HepG2 (cell line): ENCODE results near the gene CST11. TPM values are rescaled to one million over a fixed set of nuclear protein-coding genes. Genes with fewer than 3 reads are reported as not detected.

ENCODE experiments used
- DPF2 ChIP-seq: sonication (generic); formaldehyde crosslinking; IDR thresholded peaks from 2 replicates; pipeline ENCODE4 v1.4.0; 2020; ENCODE audit warnings: mild to moderate bottlenecking, low read depth, missing genetic modification reagents, borderline replicate concordance
- GMEB1 ChIP-seq: sonication (generic); formaldehyde crosslinking; IDR thresholded peaks from 2 replicates; pipeline ENCODE4 v1.5.1; 2020; ENCODE audit warnings: missing genetic modification reagents, mild to moderate bottlenecking, borderline replicate concordance
- SMAD3 ChIP-seq: sonication (generic); formaldehyde crosslinking; IDR thresholded peaks from 2 replicates; pipeline ENCODE4 v1.4.0; 2020; ENCODE audit warnings: missing genetic modification reagents
- SP5 ChIP-seq: IDR thresholded peaks from 2 replicates; pipeline ENCODE4 v1.6.1; 2016; ENCODE audit warnings: low read depth, borderline replicate concordance
- ZBTB39 ChIP-seq: sonication (generic); formaldehyde crosslinking; IDR thresholded peaks from 2 replicates; pipeline ENCODE4 v1.5.0; 2020; ENCODE audit warnings: missing genetic modification reagents
- ZBTB7A ChIP-seq: sonication (generic); formaldehyde crosslinking; IDR thresholded peaks from 2 replicates; pipeline ENCODE4 v1.8.0; 2022; ENCODE audit warnings: mild to moderate bottlenecking, missing genetic modification reagents
- ZFP36L1 ChIP-seq: sonication (generic); formaldehyde crosslinking; IDR thresholded peaks from 2 replicates; pipeline ENCODE4 v1.8.0; 2022; ENCODE audit warnings: mild to moderate bottlenecking, missing genetic modification reagents, moderate library complexity
- ZFP37 ChIP-seq: sonication (generic); formaldehyde crosslinking; IDR thresholded peaks from 2 replicates; pipeline ENCODE4 v1.4.0; 2020; ENCODE audit warnings: missing genetic modification reagents, borderline replicate concordance
- ZNF362 ChIP-seq: sonication (generic); formaldehyde crosslinking; IDR thresholded peaks from 2 replicates; pipeline ENCODE4 v1.4.0; 2020; ENCODE audit warnings: missing genetic modification reagents, mild to moderate bottlenecking, borderline replicate concordance
- ZNF512 ChIP-seq: sonication (generic); formaldehyde crosslinking; IDR thresholded peaks from 2 replicates; pipeline ENCODE4 v1.4.0; 2020; ENCODE audit warnings: mild to moderate bottlenecking, missing genetic modification reagents
- ZNF75D ChIP-seq: sonication (generic); formaldehyde crosslinking; IDR thresholded peaks from 2 replicates; pipeline ENCODE4 v1.8.1; 2023; ENCODE audit warnings: missing genetic modification reagents, mild to moderate bottlenecking, borderline replicate concordance
- polyA plus RNA-seq, 8 experiments: library from polyadenylated mRNA; depleted of rRNA in 3 of 8; stranded (reverse) in 7 of 8; unstranded in 1 of 8; fragments of >200 nt; fragmentation: Illumina TruSeq in 4 of 8; extraction: Trizol in 4 of 8; gene quantifications; 2 replicates each; pipeline versions ENCODE4 v1.2.1 to v1.2.3, GENCODE V29; 2011 to 2016; ENCODE audit warnings: low read depth in 4 of 8, missing spikeins in 1 of 8, mixed read lengths in 1 of 8; ENCODE audit not compliant: insufficient read depth in 1 of 8
- total RNA-seq, 5 experiments: library from RNA; depleted of rRNA; stranded (reverse); fragments of >200 nt; fragmentation: Illumina TruSeq; extraction: Trizol; gene quantifications; 2 replicates each; pipeline ENCODE4 v1.2.3, GENCODE V29; 2016; ENCODE audit warnings: low read depth in 1 of 5

CST11 gene
- total and polyA plus RNA-seq, 2 of the 13 experiments (the other 11 are each of a cell fraction or from before 2014, with no cell fraction given) = not detected

GRCh38 chr20:23448167-23448566, 4.5 kb downstream of the CST11 start (continued):
- no peak for TF ChIP-seq ZNF512 (CRISPR knock-in tag)
- TF ChIP-seq ZNF75D = no peak
- TF ChIP-seq SMAD3 (CRISPR knock-in tag) = no peak
- no peak for TF ChIP-seq GMEB1 (CRISPR knock-in tag)
- TF ChIP-seq SP5 (CRISPR knock-in tag) = no peak
- no peak for TF ChIP-seq ZNF362 (CRISPR knock-in tag)
- TF ChIP-seq ZBTB39 (CRISPR knock-in tag) = no peak
- TF ChIP-seq ZFP37 (CRISPR knock-in tag) = no peak
- TF ChIP-seq ZBTB7A (CRISPR knock-in tag) = no peak
- no peak for TF ChIP-seq ZFP36L1 (CRISPR knock-in tag)
- no peak for TF ChIP-seq DPF2 (CRISPR knock-in tag)
- TF ChIP-seq, all 625 proteins: peak for 0
